Activated CD8-positive, alpha-beta memory T cell treated with anti-CD3 and anti-CD28 coated beads, Interleukin-2, amount 50 U/mL, for 24 hours (primary cell): Measurements from ENCODE around the gene TRUB2.

Source experiments
- DNase-seq: peaks from one replicate; pipeline ENCODE4 v3.0.0-alpha.2; 2020; ENCODE audit errors: extremely low read depth

Gene TRUB2

DNA sequence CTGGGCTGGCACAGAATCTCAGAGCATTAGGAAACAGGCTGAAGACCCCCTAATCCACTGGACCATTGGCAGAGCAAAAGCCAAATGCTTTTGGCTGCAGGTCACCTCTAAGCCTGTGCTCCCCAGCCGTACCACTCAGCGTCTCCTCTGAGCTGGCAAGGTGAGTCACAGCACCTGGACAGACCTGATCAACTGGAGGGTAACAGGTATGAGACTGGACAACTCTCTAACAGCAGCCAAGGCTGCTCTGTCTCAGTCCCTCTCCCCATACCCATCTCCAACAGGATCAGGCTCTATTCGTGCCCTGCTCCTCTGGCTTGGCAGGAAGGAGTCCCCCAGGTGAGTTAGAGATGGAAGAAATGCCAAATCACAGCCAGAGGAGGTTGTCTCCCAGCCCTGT, 51.1 kb downstream of the TRUB2 start:
- no peak for DNase-seq

DNA sequence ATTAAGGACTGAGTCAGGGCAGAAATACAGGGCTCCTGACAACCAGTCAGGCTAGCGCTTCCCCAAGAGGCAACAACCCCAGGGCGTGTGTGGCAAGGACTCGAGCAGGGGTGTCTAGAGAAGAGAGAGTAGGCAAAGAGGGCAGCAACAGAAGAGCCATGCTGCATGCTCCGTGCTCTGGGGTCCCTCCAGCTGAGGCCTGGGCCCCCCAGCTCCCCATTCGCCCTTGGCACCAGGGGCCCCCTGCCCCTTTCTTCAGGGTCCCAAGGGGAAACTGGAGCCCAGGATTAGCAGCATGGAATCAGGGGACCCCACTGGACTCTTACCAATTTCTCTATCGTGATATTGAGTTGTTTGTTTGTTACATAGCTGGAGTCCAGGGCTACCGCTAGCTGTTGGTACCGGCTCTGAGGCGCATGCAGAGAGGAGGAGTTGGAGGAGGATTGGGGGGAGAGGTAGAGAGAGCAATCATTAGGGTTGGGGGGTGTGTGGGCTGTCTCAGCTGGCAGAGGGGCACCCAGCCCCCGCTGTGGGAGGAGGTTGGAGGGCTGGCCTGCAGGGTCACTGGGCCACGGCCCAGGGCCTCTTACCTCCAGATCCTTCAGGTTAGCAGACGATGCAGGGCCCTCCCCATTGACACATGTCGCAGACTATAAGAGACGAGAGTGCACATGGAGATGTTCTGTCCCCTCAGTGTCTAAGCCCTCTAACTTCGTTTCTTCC, 55.2 kb downstream of the TRUB2 start:
- no peak for DNase-seq

DNA sequence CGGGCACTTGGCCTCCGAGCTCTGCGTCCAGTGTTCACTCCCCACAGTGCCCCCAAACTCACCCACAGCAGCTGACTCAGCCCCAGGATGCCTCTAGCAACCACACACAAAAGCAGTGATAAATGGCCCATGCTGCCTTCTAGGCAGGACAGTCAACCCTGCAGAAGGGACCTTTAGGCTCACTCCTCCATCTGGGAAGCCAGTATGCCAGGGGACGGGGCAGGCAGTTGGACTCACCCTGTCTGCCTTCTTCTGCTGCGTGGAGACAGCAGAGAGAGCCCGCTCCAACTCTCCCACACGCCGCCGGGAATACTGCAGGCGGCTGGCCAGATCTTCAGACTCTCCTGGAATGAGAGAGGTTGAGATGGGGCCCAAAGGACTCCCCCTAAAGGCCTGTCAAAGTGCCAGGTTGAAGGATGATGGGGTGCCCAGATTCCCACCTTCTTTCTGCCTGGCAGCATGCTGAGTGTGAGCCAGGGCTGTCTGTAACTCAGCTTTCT, 56.8 kb downstream of the TRUB2 start:
- no peak for DNase-seq

DNA sequence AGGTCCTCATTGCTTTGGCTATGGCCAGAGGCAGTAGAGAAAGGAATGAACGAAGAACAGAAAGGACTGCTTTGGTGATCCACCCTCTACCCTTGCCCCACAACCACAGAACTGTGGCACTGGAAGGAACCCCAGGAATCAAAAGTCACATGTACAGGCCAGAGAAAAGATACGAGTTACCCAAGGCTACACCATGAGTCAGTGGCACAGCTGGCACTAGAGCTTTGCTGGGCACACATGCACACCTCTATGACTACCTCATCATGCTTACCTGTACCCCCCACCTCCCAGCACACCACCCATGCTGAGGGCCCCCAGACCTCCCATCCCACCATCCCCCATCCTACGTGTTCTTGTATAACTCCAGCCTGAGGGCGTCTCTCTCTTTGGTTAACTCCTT, 59.6 kb downstream of the TRUB2 start:
- no peak for DNase-seq

DNA sequence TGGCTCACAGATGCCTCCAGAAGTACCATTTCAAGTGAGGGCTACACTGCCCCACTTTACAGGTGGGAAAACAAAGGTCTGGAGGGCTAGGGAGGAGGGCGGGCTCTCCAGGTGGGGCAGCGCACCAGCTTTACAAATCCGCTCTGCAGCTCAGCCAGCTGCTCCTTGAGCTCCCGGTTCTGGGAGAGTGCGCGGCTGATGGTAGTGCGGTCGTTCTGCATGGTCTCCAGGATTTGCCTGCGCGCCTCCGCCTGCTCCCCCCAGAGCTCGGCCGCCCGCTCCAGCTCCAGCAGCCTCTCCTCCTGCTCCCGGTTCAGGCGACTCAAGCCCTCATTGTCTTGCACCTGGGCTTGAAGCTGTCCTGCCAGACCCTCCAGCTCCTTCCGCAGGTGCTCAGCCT, 61.9 kb downstream of the TRUB2 start:
- no peak for DNase-seq

DNA sequence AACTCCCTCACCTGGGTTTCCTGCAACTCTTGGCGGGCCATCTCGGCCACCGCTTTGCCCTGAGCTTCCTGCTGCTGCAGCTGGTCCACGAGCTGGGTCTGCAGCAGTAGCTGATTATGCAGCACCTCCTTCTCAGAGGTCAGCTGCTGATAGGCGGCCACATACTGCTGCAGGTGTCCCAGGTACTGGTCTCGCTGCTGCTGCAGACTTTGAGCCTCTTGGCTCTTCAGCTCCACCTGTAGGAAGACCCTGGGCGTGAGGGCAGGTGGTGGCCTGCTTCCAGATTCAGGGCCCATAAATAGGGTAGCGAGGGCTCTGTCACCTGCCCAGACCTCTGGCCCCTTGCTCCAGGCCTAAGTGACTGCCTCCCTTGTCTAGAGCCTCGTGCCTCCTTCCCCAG, 63.1 kb downstream of the TRUB2 start:
- DNase-seq, result no peak

DNA sequence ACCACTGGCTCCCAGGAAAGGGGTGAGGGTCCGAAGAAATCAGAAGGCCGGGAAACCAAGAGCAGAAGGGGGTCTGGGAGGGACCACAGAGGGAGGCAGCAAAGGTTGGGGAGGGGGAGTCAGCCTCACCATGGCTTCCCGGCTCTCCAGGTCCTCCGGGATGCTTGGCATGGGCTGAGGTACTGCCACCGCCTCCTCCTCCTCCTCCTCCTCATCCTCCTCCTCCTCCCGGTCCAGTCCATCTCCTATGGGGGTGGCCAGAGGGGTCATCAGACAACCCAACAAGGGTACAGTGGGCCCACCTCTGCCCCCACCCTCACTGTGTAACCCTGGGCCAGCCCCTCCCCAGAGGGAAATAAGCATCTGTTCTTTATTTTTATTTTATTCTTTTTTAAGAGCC, 63.9 kb downstream of the TRUB2 start:
- no peak for DNase-seq

DNA sequence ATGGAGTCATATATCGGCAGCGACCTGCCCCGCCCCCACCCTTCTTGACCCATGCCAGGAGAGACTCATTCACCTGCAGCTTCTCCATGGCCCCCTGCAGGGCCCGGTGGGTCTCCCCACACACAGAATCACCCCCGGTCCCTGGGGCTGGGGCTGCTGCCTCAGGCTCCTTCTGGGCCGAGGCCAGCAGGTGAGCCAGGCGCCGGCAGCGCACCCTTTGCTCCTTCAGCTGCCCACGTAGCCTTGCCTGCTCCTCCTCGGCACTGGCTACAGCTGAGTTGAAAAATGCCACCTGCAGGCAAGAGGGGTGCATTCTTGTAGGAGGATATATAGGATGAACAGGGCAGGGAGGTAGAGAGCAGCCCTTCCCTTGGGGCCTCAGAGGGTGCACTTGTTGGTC, 64.3 kb downstream of the TRUB2 start:
- no peak for DNase-seq

DNA sequence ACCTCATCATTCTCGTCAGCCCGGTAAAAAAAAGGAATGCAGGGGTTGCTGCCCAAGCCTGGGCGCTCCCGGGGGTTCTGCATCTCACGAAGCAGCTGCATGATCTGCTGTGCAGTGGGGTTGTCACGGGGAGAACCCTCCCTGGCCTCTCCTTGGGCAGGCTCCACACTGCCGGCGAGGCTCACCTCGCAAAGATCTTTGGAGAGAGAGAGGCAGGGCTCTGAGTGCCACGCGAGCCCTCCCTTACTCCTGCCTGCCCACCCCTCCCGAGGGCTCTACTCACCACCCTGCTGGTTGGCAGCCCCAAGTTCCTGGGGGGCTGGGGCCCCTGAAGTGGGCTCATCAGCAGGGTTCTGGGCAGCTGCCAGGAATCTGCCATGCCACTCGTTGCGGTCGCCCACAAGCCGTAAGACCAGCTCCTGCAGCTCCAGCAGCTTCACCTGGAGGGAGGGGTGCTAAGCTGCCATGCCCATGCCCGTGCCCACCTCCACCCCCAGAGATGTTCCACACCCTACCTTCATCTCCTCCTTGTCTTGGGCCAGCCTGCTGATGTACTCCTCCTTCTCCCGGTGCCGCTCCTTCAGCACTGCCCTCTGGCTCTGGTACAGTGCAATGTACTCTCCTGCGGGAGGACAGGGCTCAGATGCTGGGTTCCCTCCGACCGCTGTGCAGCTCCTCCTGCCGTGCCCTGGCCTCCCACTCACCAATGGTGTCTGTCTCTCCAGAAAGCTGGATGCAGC, 65.0 kb downstream of the TRUB2 start:
- DNase-seq, result no peak
